SK-N-SH (cell line): ENCODE measurements around the gene ABCC11. TPM values are rescaled to one million over a fixed set of nuclear protein-coding genes. Genes with fewer than 3 reads are reported as not detected.

ENCODE experiments used
- CTCF ChIA-PET: fragments of 300-600, 350-600 bp; formaldehyde crosslinking; extraction: SDS; loops from one replicate; lab custom pipeline; 2021; lab: Yijun Ruan, JAX
- POLR2A ChIA-PET: fragments of 350-600 bp; sonication (Branson Sonifier 250); formaldehyde crosslinking; extraction: SDS; loops from one replicate; lab custom pipeline; 2020; ENCODE audit warnings: antibody characterized with exemption, inconsistent platforms; lab: Yijun Ruan, JAX
- DNase-seq: peaks from one replicate; pipeline ENCODE4 v3.0.0; 2012
- H2AFZ ChIP-seq: fragments of 200-600 bp; sonication (generic); 2 replicates; pipeline ENCODE4 v1.8.1; 2016; ENCODE audit warnings: antibody characterized with exemption, mild to moderate bottlenecking, low read depth
- H3F3A ChIP-seq: fragments of 200-600 bp; sonication (generic); replicated peaks from 2 replicates; pipeline ENCODE3; 2016; ENCODE audit warnings: antibody characterized with exemption, mild to moderate bottlenecking; ENCODE audit not compliant: insufficient read depth
- H3K27ac ChIP-seq, 2 experiments: fragments of 200-500 bp in 1 of 2; fragments of 200-600 bp in 1 of 2; sonication (Bioruptor generic) in 1 of 2; sonication (generic), shearing (Covaris generic) in 1 of 2; 2 replicates each; pipeline versions ENCODE4 v1.5.1 to v1.6.1; 2014 to 2016; ENCODE audit warnings: low read depth in 2 of 2, inconsistent platforms in 1 of 2, low read length in 1 of 2, mild to moderate bottlenecking in 1 of 2, mixed read lengths in 1 of 2
- H3K27me3 ChIP-seq: fragments of 200-600 bp; sonication (generic), shearing (Covaris generic); 2 replicates; pipeline ENCODE4 v1.6.1; 2016; ENCODE audit warnings: mixed run types; ENCODE audit not compliant: insufficient read depth
- H3K36me3 ChIP-seq, 2 experiments: fragments of 200-500 bp in 1 of 2; fragments of 200-600 bp in 1 of 2; sonication (Bioruptor generic) in 1 of 2; sonication (generic) in 1 of 2; replicated peaks in 1 of 2; 2 replicates each; pipeline versions ENCODE3 to v1.5.1; 2014 to 2016; ENCODE audit warnings: low read length in 1 of 2, mild to moderate bottlenecking in 1 of 2; ENCODE audit not compliant: insufficient read depth in 2 of 2, control insufficient read depth in 1 of 2
- H3K4me1 ChIP-seq, 2 experiments: fragments of 200-500 bp in 1 of 2; fragments of 200-600 bp in 1 of 2; sonication (Bioruptor generic) in 1 of 2; sonication (generic), shearing (Covaris generic) in 1 of 2; 2 replicates each; pipeline versions ENCODE4 v1.5.1 to v1.6.1; 2014 to 2016; ENCODE audit warnings: low read depth in 1 of 2, low read length in 1 of 2, mixed run types in 1 of 2; ENCODE audit not compliant: insufficient read depth in 2 of 2, control insufficient read depth in 1 of 2
- H3K4me2 ChIP-seq: fragments of 200-600 bp; sonication (generic), shearing (Covaris generic); 2 replicates; pipeline ENCODE4 v1.6.1; 2017; ENCODE audit warnings: mixed run types
- H3K4me3 ChIP-seq, 2 experiments: fragments of 200-500 bp in 1 of 2; fragments of 200-600 bp in 1 of 2; sonication (Bioruptor generic) in 1 of 2; sonication (generic), shearing (Covaris generic) in 1 of 2; 2 replicates each; pipeline versions ENCODE4 v1.5.1 to v1.8.1; 2014 to 2016; ENCODE audit warnings: low read depth in 2 of 2, inconsistent platforms in 1 of 2, low read length in 1 of 2, mild to moderate bottlenecking in 1 of 2, mixed read lengths in 1 of 2, moderate library complexity in 1 of 2
- H3K79me2 ChIP-seq: fragments of 200-600 bp; sonication (generic); 2 replicates; pipeline ENCODE4 v1.8.1; 2017; ENCODE audit warnings: mild to moderate bottlenecking; ENCODE audit not compliant: insufficient read depth
- H3K9ac ChIP-seq: fragments of 200-600 bp; sonication (generic); 2 replicates; pipeline ENCODE4 v1.6.1; 2017; ENCODE audit warnings: mixed run types
- H3K9me2 ChIP-seq: fragments of 200-600 bp; sonication (generic); 2 replicates; pipeline ENCODE4 v1.6.1; 2017; ENCODE audit warnings: mixed run types
- H3K9me3 ChIP-seq: fragments of 200-600 bp; sonication (generic); 2 replicates; pipeline ENCODE4 v1.6.1; 2017; ENCODE audit warnings: mixed run types, mild to moderate bottlenecking, moderate library complexity
- H4K20me1 ChIP-seq: fragments of 200-600 bp; sonication (generic); 2 replicates; pipeline ENCODE4 v1.6.1; 2017; ENCODE audit warnings: mild to moderate bottlenecking, mixed run types; ENCODE audit not compliant: insufficient read depth
- CHD2 ChIP-seq: fragments of 150-350 bp; IDR thresholded peaks from 2 replicates; pipeline ENCODE4 v1.6.1; 2018; ENCODE audit warnings: low read length; ENCODE audit not compliant: partially characterized antibody
- EZH2phosphoT487 ChIP-seq: fragments of 200-600 bp; sonication (generic); IDR thresholded peaks from 2 replicates; pipeline ENCODE4 v1.6.1; 2017; ENCODE audit warnings: low read depth, mixed run types, mild to moderate bottlenecking, antibody characterized with exemption, moderate library complexity, borderline replicate concordance
- FOSL2 ChIP-seq: IDR thresholded peaks from 2 replicates; pipeline ENCODE4 v1.4.0; 2012; ENCODE audit warnings: low read depth, mild to moderate bottlenecking, moderate library complexity, borderline replicate concordance
- FOXM1 ChIP-seq: IDR thresholded peaks from 2 replicates; pipeline ENCODE4 v1.4.0; 2012; ENCODE audit warnings: low read depth, mild to moderate bottlenecking
- MEF2A ChIP-seq: IDR thresholded peaks from 2 replicates; pipeline ENCODE4 v1.4.0; 2012; ENCODE audit warnings: low read depth, borderline replicate concordance
- RAD21 ChIP-seq: IDR thresholded peaks from 2 replicates; pipeline ENCODE4 v1.6.1; 2012; ENCODE audit warnings: mild to moderate bottlenecking, low read length
- RFX5 ChIP-seq: IDR thresholded peaks from 2 replicates; pipeline ENCODE4 v1.6.1; 2012; ENCODE audit warnings: mild to moderate bottlenecking, improper control_type of control experiment, low read length
- SIN3A ChIP-seq: IDR thresholded peaks from 2 replicates; pipeline ENCODE4 v1.6.1; 2012; ENCODE audit warnings: low read depth, mild to moderate bottlenecking, low read length, moderate library complexity, borderline replicate concordance
- SMC3 ChIP-seq: IDR thresholded peaks from 2 replicates; pipeline ENCODE4 v1.6.1; 2012; ENCODE audit warnings: low read depth, low read length, improper control_type of control experiment
- YY1 ChIP-seq: IDR thresholded peaks from 2 replicates; pipeline ENCODE4 v1.4.0; 2012; ENCODE audit warnings: low read depth, mild to moderate bottlenecking
- WGBS: methylation state at CpG from one replicate; pipeline ENCODE4 v1.1.6; 2017; ENCODE audit warnings: low lambda C conversion rate; 5-methylcytosine and 5-hydroxymethylcytosine counted together
- polyA plus RNA-seq, 3 experiments: library from polyadenylated mRNA; depleted of rRNA; stranded (reverse); fragments of >200 nt; gene quantifications; 2 replicates each; pipeline ENCODE4 v1.2.3, GENCODE V29; 2012
- TF ChIP-seq, protein P1 (sequence below): fragments of 150-350 bp; IDR thresholded peaks from 2 replicates; pipeline ENCODE4 v1.6.1; 2017; ENCODE audit warnings: antibody characterized with exemption, low read length, low read depth, borderline replicate concordance
- TF ChIP-seq, protein P2 (sequence below): IDR thresholded peaks from 2 replicates; pipeline ENCODE4 v1.4.0; 2012; ENCODE audit warnings: low read depth
- TF ChIP-seq, protein P3 (sequence below): IDR thresholded peaks from 2 replicates; pipeline ENCODE4 v1.6.1; 2012; ENCODE audit warnings: mild to moderate bottlenecking, low read depth, low read length, moderate library complexity
- TF ChIP-seq, protein P4 (sequence below): IDR thresholded peaks from 2 replicates; pipeline ENCODE4 v1.4.0; 2012; ENCODE audit warnings: low read depth, borderline replicate concordance

Gene ABCC11
- polyA plus RNA-seq, 1 of the 3 experiments (the other 2 are of a cell fraction), result 0.07 TPM

GRCh38 chr16:48180868-48181480 lies 66.4 kb downstream of the ABCC11 start:
- CTCF ChIA-PET, result interaction anchor here (1.2 kb wide), 1 partner anchor 16 kb away, joined by 5 read pairs; no protein-coding TSS in a partner anchor

DNA sequence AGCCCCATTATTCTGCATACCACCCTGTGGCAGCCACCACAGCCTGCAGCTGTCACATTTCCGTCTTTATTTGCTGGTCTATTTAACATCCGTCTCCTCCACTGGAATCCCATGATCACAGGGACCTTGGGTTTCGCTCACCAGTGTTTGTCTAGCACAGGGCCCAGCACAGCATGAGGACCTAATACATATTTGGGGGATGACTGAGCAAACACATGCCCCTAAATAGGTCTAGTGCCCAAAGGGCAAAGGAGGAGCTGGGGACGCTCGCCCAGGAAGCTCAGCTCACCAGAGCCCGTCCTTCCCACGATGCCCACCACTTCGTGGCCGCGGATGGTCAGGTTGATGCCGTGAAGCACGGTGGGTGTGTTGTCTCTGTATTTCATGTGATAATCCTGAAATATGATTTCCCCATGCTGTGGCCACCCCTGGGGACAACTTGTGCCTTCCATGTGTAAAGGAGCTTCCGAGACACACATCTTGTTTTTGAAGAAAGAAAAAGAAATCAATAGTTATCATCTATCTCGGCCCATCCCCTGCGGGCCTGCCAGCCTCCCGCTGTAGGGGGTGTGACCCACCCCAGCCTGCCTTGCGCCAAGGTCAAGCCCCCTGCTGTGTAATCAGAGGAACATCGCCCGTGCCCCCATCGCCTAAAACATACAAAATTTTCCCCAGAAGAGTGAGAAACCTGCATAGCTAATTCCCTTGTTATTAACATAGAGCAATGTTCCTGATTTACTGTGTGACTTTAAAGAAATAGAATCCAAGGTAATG lies 70.5 kb downstream of the ABCC11 start:
- POLR2A ChIA-PET, result no interaction called here

More at GRCh38 chr16:48180868-48181480, 66.4 kb downstream of the ABCC11 start:
- Histone ChIP-seq H3K27ac (no peak overlapping the region), H3K4me1 (no peaks in the 10 kb centered on the region; a peak in 1 of 4 replicates), H3K9ac (no peak overlapping the region), H4K20me1 (no peaks in the 10 kb centered on the region), H3K4me2 (no peak overlapping the region), H3K4me3 (no peak overlapping the region), H3K79me2 (no peaks in the 10 kb centered on the region), H3F3A (no peaks in the 10 kb centered on the region), H3K9me2 (no peaks in the 10 kb centered on the region), H3K27me3 (no peaks in the 10 kb centered on the region), H3K9me3 (no peaks in the 10 kb centered on the region), H3K36me3 (no peaks in the 10 kb centered on the region), H2AFZ (no peak overlapping the region)
- no peak for DNase-seq
- POLR2A ChIA-PET, result no interaction called here
- TF ChIP-seq RAD21, result no peak
- TF ChIP-seq SIN3A, result no peak
- no peak for TF ChIP-seq SMC3
- TF ChIP-seq, protein P1, sequence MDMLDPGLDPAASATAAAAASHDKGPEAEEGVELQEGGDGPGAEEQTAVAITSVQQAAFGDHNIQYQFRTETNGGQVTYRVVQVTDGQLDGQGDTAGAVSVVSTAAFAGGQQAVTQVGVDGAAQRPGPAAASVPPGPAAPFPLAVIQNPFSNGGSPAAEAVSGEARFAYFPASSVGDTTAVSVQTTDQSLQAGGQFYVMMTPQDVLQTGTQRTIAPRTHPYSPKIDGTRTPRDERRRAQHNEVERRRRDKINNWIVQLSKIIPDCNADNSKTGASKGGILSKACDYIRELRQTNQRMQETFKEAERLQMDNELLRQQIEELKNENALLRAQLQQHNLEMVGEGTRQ, result no peak
- no peak for TF ChIP-seq FOSL2
- TF ChIP-seq, protein P2, sequence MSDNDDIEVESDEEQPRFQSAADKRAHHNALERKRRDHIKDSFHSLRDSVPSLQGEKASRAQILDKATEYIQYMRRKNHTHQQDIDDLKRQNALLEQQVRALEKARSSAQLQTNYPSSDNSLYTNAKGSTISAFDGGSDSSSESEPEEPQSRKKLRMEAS, result no peak
- TF ChIP-seq EZH2phosphoT487, result no peak
- TF ChIP-seq, protein P3, sequence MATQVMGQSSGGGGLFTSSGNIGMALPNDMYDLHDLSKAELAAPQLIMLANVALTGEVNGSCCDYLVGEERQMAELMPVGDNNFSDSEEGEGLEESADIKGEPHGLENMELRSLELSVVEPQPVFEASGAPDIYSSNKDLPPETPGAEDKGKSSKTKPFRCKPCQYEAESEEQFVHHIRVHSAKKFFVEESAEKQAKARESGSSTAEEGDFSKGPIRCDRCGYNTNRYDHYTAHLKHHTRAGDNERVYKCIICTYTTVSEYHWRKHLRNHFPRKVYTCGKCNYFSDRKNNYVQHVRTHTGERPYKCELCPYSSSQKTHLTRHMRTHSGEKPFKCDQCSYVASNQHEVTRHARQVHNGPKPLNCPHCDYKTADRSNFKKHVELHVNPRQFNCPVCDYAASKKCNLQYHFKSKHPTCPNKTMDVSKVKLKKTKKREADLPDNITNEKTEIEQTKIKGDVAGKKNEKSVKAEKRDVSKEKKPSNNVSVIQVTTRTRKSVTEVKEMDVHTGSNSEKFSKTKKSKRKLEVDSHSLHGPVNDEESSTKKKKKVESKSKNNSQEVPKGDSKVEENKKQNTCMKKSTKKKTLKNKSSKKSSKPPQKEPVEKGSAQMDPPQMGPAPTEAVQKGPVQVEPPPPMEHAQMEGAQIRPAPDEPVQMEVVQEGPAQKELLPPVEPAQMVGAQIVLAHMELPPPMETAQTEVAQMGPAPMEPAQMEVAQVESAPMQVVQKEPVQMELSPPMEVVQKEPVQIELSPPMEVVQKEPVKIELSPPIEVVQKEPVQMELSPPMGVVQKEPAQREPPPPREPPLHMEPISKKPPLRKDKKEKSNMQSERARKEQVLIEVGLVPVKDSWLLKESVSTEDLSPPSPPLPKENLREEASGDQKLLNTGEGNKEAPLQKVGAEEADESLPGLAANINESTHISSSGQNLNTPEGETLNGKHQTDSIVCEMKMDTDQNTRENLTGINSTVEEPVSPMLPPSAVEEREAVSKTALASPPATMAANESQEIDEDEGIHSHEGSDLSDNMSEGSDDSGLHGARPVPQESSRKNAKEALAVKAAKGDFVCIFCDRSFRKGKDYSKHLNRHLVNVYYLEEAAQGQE, result no peak
- 73% methylated on average over 3 of the region's 9 CpGs for WGBS

More for the DNA sequence above, 70.5 kb downstream of the ABCC11 start:
- H3K9me2 ChIP-seq, result no peaks in the 10 kb centered on the region
- WGBS, result 80% methylated on average over 16 of the region's 20 CpGs
- CTCF ChIA-PET, result interaction anchor here (0.6 to 2.3 kb wide), 5 partner anchors 8 to 1035 kb away, joined by 3 to 8 read pairs (median 3); no protein-coding TSS in a partner anchor
- no peaks in the 10 kb centered on the region for H3K36me3 ChIP-seq
- no peak for TF ChIP-seq EZH2phosphoT487
- TF ChIP-seq RFX5, result no peak
- no peak for TF ChIP-seq CHD2
- TF ChIP-seq, protein P2, result no peak
- TF ChIP-seq MEF2A, result no peak
- TF ChIP-seq YY1, result no peak
- TF ChIP-seq, protein P4, sequence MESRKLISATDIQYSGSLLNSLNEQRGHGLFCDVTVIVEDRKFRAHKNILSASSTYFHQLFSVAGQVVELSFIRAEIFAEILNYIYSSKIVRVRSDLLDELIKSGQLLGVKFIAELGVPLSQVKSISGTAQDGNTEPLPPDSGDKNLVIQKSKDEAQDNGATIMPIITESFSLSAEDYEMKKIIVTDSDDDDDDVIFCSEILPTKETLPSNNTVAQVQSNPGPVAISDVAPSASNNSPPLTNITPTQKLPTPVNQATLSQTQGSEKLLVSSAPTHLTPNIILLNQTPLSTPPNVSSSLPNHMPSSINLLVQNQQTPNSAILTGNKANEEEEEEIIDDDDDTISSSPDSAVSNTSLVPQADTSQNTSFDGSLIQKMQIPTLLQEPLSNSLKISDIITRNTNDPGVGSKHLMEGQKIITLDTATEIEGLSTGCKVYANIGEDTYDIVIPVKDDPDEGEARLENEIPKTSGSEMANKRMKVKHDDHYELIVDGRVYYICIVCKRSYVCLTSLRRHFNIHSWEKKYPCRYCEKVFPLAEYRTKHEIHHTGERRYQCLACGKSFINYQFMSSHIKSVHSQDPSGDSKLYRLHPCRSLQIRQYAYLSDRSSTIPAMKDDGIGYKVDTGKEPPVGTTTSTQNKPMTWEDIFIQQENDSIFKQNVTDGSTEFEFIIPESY, result no peak
- TF ChIP-seq FOXM1, result no peak
- no peaks in the 10 kb centered on the region for H3K9me3 ChIP-seq
- H3F3A ChIP-seq, result no peaks in the 10 kb centered on the region
- no peaks in the 10 kb centered on the region for H3K27me3 ChIP-seq
- H4K20me1 ChIP-seq, result no peaks in the 10 kb centered on the region
- H3K4me1 ChIP-seq, result no peaks in the 10 kb centered on the region
- H3K4me3 ChIP-seq, result no peak overlapping the region
- no peak overlapping the region for H3K9ac ChIP-seq
- no peak overlapping the region for H3K4me2 ChIP-seq
- no peak for DNase-seq
- no peaks in the 10 kb centered on the region for H3K79me2 ChIP-seq
- H2AFZ ChIP-seq, result no peak overlapping the region
- no peak overlapping the region for H3K27ac ChIP-seq
